Cardiac ventricle fibroblast (primary cell): ENCODE results near the gene GALNT18. TPM values are rescaled to one million over a fixed set of nuclear protein-coding genes. Genes with fewer than 3 reads are reported as not detected.

ENCODE experiments used
- total RNA-seq: library from RNA; depleted of rRNA; stranded (reverse); fragments of >200 nt; gene quantifications from 2 replicates; pipeline ENCODE4 v1.2.3, GENCODE V29; 2015

The GALNT18 gene
- total RNA-seq, result 0.78 and 2.2 TPM in 2 replicates

DNA sequence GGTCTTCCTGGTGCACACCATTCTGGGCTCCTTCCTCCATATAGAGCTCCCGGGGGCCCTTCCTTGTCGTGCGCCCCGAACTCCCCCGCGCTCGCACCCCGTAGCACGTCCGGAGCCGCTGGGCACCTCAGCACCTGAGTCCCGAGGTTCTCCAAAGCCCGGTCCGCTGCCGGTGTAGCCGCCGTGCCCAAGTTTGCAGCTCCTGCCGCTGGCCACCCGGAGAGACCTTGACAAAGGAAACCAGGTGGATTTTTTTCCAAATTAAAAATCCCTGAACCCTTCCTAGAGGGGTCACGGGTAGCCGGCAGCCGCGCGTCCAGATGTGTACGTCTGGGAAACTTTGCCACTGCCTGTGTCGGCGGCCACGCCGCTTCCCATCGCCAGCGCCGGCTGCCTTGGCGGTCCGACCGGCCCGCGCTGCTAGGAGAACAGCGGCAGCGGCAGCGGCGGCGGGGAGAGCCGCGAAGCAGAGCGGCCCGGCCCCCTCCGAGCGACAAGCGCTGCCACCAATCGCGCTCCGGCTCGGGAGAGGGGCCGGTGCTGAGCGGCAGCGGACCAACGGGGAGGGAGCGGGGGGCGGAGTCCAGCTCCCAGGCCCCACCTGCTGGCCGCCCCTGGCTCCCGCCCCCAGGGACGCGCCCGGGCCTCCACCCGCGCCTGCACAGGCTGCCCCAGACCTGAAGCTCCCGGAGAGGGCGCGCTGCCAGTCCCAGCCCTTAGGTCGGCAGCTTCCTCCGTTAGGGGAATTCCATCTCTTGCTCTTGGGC lies at the start of gene GALNT18:
TSS of gene GALNT18 (minus strand) at position 433 of the 767 bp plus-strand sequence.

DNA sequence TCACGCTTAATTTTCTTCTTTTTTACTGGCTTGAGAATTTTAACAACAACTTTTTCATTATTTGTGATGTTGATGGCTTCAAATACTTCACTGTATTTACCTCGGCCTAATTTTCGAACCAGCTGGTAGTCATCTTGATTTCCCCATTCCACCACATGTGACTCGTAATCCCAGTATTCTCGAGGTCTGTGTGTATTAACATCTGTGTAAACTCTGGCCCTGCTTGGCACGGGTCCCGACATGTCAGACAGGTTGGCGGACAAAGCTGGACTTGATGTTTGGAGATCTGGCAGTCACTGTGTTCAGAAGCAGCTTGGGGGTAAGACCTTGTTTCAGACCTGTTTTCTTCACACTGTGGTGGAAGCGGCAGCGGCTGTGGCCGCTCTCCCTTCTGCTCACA lies 268.9 kb downstream of the GALNT18 start, which contains the start of gene CSNK2A3:
TSS of gene CSNK2A3 (minus strand) at position 373 of the 400 bp plus-strand sequence. CDS start at position 242, 131 bp downstream.

Other genes starting within 250 kb of the GALNT18 start
- 26.0 and 38.5 TPM in 2 replicates for gene USP47, start 220.0 kb upstream of the GALNT18 start, total RNA-seq